Measurements from ENCODE around the gene CPPED1.
A peak's percentile ranks its signal among the peaks of the same experiment; 100 is the strongest.

Gene CPPED1

GRCh38 chr16:12803203-12804093 is at the start of gene CPPED1:
CPPED1 (minus strand) TSS chr16:12803887; CDS start chr16:12803776, 111 bp downstream.
- H3K4me3 ChIP-seq: peak within 1 kb of the TSS; percentile 73
- peak; percentile 90 for DNase-seq (ENCODE audit: low spot score)
- H3K27ac ChIP-seq: peak within 1 kb of the TSS; percentile 50 to 84
- TF ChIP-seq CTCF (IDR thresholded peaks at IDR 0.05): no peak

GRCh38 chr16:12850186-12850585 is 46.5 kb upstream of the CPPED1 start:
- DNase-seq (ENCODE audit: low spot score): no peak
- Histone ChIP-seq H3K4me3 (no peak overlapping the region), H3K27ac (no peak overlapping the region)
- TF ChIP-seq CTCF (IDR thresholded peaks at IDR 0.05): no peak

GRCh38 chr16:12846592-12846991 is 42.9 kb upstream of the CPPED1 start:
- Histone ChIP-seq H3K4me3 (no peak overlapping the region), H3K27ac (no peak overlapping the region)
- no peak for TF ChIP-seq CTCF (IDR thresholded peaks at IDR 0.05)
- no peak for DNase-seq (ENCODE audit: low spot score)

GRCh38 chr16:12845282-12845681 is 41.6 kb upstream of the CPPED1 start:
- no peak for TF ChIP-seq CTCF (IDR thresholded peaks at IDR 0.05)
- no peak for DNase-seq (ENCODE audit: low spot score)

GRCh38 chr16:12837756-12838155 is 34.1 kb upstream of the CPPED1 start:
- H3K27ac ChIP-seq: no peak overlapping the region
- no peak for TF ChIP-seq CTCF (IDR thresholded peaks at IDR 0.05)
- DNase-seq (ENCODE audit: low spot score): no peak
- no peak overlapping the region for H3K4me3 ChIP-seq

More at GRCh38 chr16:12845282-12845681, 41.6 kb upstream of the CPPED1 start:
- Histone ChIP-seq H3K27ac (no peak overlapping the region), H3K4me3 (no peak overlapping the region)

GRCh38 chr16:12837291-12837690 is 33.6 kb upstream of the CPPED1 start:
- H3K27ac ChIP-seq: no peak overlapping the region
- no peak overlapping the region for H3K4me3 ChIP-seq
- TF ChIP-seq CTCF (IDR thresholded peaks at IDR 0.05): no peak
- DNase-seq (ENCODE audit: low spot score): no peak

GRCh38 chr16:12833926-12834325 is 30.2 kb upstream of the CPPED1 start:
- TF ChIP-seq CTCF (IDR thresholded peaks at IDR 0.05): no peak
- Histone ChIP-seq H3K4me3 (no peak overlapping the region), H3K27ac (no peak overlapping the region)
- no peak for DNase-seq (ENCODE audit: low spot score)
